Activated CD8-positive, alpha-beta T cell treated with anti-CD3 and anti-CD28 coated beads for 36 hours (primary cell): ENCODE measurements around the gene KIF4B. TPM values are rescaled to one million over a fixed set of nuclear protein-coding genes. Genes with fewer than 3 reads are reported as not detected.
"Not testable (repeated sequence)": the region's sequence is repeated elsewhere in the genome, so short reads cannot be mapped to it uniquely, and the experiment has no call there.

Experiments used
- ATAC-seq: fragments of 200-7000 bp; cut with Tn5 transposase; one replicate; pipeline ENCODE4 v1.10.0; 2021; ENCODE audit warnings: mild to moderate bottlenecking, moderate library complexity
- CTCF ChIA-PET: fragments of 350-600 bp; sonication (Branson Sonifier 250); formaldehyde crosslinking; loops from one replicate; lab custom pipeline; 2021; ENCODE audit warnings: antibody characterized with exemption; lab: Charles Lee
- POLR2A ChIA-PET: fragments of 350-600 bp; sonication (Branson Sonifier 250); formaldehyde crosslinking; loops from one replicate; lab custom pipeline; 2021; ENCODE audit warnings: antibody characterized with exemption; lab: Charles Lee
- DNase-seq: peaks from one replicate; pipeline ENCODE4 v3.0.0-alpha.2; 2020
- H3K27ac Mint-ChIP-seq: one replicate; pipeline ENCODE4 v1.8.0; 2021; ENCODE audit warnings: mild to moderate bottlenecking, mixed read lengths
- H3K27me3 Mint-ChIP-seq: one replicate; pipeline ENCODE4 v1.8.0; 2021; ENCODE audit warnings: mixed read lengths
- H3K36me3 Mint-ChIP-seq: one replicate; pipeline ENCODE4 v1.8.0; 2021; ENCODE audit warnings: low read depth, mixed read lengths
- H3K4me1 Mint-ChIP-seq: one replicate; pipeline ENCODE4 v1.8.0; 2021; ENCODE audit warnings: low read depth, mixed read lengths
- H3K4me3 Mint-ChIP-seq: one replicate; pipeline ENCODE4 v1.8.0; 2021; ENCODE audit warnings: mild to moderate bottlenecking, moderate library complexity, mixed read lengths
- H3K9me3 Mint-ChIP-seq: one replicate; pipeline ENCODE4 v1.8.0; 2021; ENCODE audit warnings: mixed read lengths
- CTCF ChIP-seq: fragments of 200-600 bp; IDR thresholded peaks from one replicate; pipeline ENCODE4 v1.8.0; 2022; ENCODE audit warnings: antibody characterized with exemption, mild to moderate bottlenecking
- intact Hi-C: fragments of 100-400 bp; cut with micrococcal nuclease; formaldehyde crosslinking; loops from one replicate; pipeline ENCODE4 v1.10.0; 2022
- total RNA-seq, 2 experiments: library from RNA; stranded (reverse); gene quantifications; one replicate each; pipeline ENCODE4 v1.2.3, GENCODE V29; 2021

Gene KIF4B
- total RNA-seq, 2 experiments from 2014 or later: 0.11 TPM; not detected in 1

GRCh38 chr5:154997746-154998145 lies 15.8 kb upstream of the KIF4B start:
- intact Hi-C loops: no loop called here
- TF ChIP-seq CTCF: no peak
- ChIA-PET CTCF (interaction anchor here (1.2 kb wide), 1 partner anchor 530 kb away, joined by 3 read pairs; no protein-coding TSS in a partner anchor), POLR2A (no interaction called here)
- no peak overlapping the region for H3K27ac Mint-ChIP-seq
- H3K36me3 Mint-ChIP-seq: no peaks in the 10 kb centered on the region
- ATAC-seq (no peak), DNase-seq (no peak)
- peaks cover 1% of the 10 kb centered on the region for H3K9me3 Mint-ChIP-seq
- H3K27me3 Mint-ChIP-seq: peaks cover 9% of the 10 kb centered on the region
- H3K4me1 Mint-ChIP-seq: no peaks in the 10 kb centered on the region
- H3K4me3 Mint-ChIP-seq: no peak overlapping the region

GRCh38 chr5:154999865-155000264 lies 13.7 kb upstream of the KIF4B start:
- intact Hi-C loops: no loop called here
- TF ChIP-seq CTCF: no peak
- H3K27ac Mint-ChIP-seq: no peak overlapping the region
- ChIA-PET POLR2A (no interaction called here), CTCF (interaction anchor here (0.6 kb wide), 1 partner anchor 13 kb away, joined by 3 read pairs; no protein-coding TSS in a partner anchor)
- no peaks in the 10 kb centered on the region for H3K4me1 Mint-ChIP-seq
- DNase-seq (no peak), ATAC-seq (no peak)
- H3K36me3 Mint-ChIP-seq: no peaks in the 10 kb centered on the region
- no peak overlapping the region for H3K4me3 Mint-ChIP-seq
- H3K9me3 Mint-ChIP-seq: peaks cover 1% of the 10 kb centered on the region
- H3K27me3 Mint-ChIP-seq: peaks cover 9% of the 10 kb centered on the region

- TF ChIP-seq CTCF: no peak
- peaks cover 1% of the 10 kb centered on the region for H3K9me3 Mint-ChIP-seq
- H3K36me3 Mint-ChIP-seq: no peaks in the 10 kb centered on the region
- no peak overlapping the region for H3K27ac Mint-ChIP-seq
- no peak overlapping the region for H3K4me3 Mint-ChIP-seq
- POLR2A ChIA-PET: no interaction called here
- H3K27me3 Mint-ChIP-seq: peaks cover 11% of the 10 kb centered on the region
- no peak for DNase-seq
- ATAC-seq: no peak
- no peaks in the 10 kb centered on the region for H3K4me1 Mint-ChIP-seq
- intact Hi-C loops: no loop called here
- CTCF ChIA-PET: no interaction called here
Observed at GRCh38 chr5:155001523-155001922, 12.0 kb upstream of the KIF4B start.

- intact Hi-C loops, H3K4me1 Mint-ChIP-seq, DNase-seq, H3K9me3 Mint-ChIP-seq, ATAC-seq, H3K27ac Mint-ChIP-seq, H3K36me3 Mint-ChIP-seq, POLR2A ChIA-PET, CTCF ChIA-PET, H3K4me3 Mint-ChIP-seq: not testable (repeated sequence)
- peaks cover 16% of the 10 kb centered on the region for H3K27me3 Mint-ChIP-seq
Observed at GRCh38 chr5:155002722-155003121, 10.8 kb upstream of the KIF4B start.

- intact Hi-C loops: no loop called here
- H3K9me3 Mint-ChIP-seq: no peaks in the 10 kb centered on the region
- H3K4me1 Mint-ChIP-seq: no peaks in the 10 kb centered on the region
Observed at GRCh38 chr5:155004138-155004744, 9.3 kb upstream of the KIF4B start.

GRCh38 chr5:155006265-155006664 lies 7.3 kb upstream of the KIF4B start:
- H3K27ac Mint-ChIP-seq, H3K36me3 Mint-ChIP-seq, H3K9me3 Mint-ChIP-seq, ATAC-seq, CTCF ChIA-PET, H3K4me3 Mint-ChIP-seq, H3K4me1 Mint-ChIP-seq, POLR2A ChIA-PET, DNase-seq, intact Hi-C loops: not testable (repeated sequence)
- peaks cover 12% of the 10 kb centered on the region for H3K27me3 Mint-ChIP-seq

More at GRCh38 chr5:155004138-155004744, 9.3 kb upstream of the KIF4B start:
- ATAC-seq (no peak), DNase-seq (peak; percentile 49)
- TF ChIP-seq CTCF: peak; percentile 29
- Mint-ChIP-seq H3K4me3 (no peak overlapping the region), H3K27me3 (peaks cover 12% of the 10 kb centered on the region), H3K27ac (no peak overlapping the region), H3K36me3 (no peaks in the 10 kb centered on the region)
- CTCF ChIA-PET: interaction anchor here (0.6 to 2.9 kb wide), 5 partner anchors 16 to 62 kb away, joined by 3 to 16 read pairs (median 3); no protein-coding TSS in a partner anchor
- POLR2A ChIA-PET: no interaction called here
